ENCODE data around the gene CCKAR.

CCKAR gene

DNA sequence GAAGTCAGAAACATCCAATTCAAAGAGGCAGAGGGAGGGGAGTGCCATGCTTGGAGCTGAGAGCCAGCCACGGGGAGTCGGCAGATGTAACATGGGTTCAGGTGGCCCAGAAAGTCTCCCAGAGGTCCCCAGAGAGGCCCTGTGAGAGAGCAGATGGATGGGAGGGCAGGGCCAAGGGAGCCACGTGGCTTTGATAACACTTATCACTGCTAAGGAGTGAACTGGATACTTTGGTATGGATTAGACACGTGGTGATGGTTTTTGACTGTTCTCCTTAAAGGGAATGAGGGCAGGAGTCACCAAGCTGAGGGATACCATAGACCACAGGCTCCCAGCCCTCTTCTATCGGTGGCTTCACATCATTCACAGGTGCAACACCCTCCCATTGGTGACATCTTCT is 13.7 kb downstream of the CCKAR start:
- no peak for DNase-seq (ENCODE audit: extremely low read depth, low read depth)
- TF ChIP-seq, protein P1, sequence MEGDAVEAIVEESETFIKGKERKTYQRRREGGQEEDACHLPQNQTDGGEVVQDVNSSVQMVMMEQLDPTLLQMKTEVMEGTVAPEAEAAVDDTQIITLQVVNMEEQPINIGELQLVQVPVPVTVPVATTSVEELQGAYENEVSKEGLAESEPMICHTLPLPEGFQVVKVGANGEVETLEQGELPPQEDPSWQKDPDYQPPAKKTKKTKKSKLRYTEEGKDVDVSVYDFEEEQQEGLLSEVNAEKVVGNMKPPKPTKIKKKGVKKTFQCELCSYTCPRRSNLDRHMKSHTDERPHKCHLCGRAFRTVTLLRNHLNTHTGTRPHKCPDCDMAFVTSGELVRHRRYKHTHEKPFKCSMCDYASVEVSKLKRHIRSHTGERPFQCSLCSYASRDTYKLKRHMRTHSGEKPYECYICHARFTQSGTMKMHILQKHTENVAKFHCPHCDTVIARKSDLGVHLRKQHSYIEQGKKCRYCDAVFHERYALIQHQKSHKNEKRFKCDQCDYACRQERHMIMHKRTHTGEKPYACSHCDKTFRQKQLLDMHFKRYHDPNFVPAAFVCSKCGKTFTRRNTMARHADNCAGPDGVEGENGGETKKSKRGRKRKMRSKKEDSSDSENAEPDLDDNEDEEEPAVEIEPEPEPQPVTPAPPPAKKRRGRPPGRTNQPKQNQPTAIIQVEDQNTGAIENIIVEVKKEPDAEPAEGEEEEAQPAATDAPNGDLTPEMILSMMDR (IDR thresholded peaks at IDR 0.05; ENCODE audit: low read depth, low read length), result no peak

DNA sequence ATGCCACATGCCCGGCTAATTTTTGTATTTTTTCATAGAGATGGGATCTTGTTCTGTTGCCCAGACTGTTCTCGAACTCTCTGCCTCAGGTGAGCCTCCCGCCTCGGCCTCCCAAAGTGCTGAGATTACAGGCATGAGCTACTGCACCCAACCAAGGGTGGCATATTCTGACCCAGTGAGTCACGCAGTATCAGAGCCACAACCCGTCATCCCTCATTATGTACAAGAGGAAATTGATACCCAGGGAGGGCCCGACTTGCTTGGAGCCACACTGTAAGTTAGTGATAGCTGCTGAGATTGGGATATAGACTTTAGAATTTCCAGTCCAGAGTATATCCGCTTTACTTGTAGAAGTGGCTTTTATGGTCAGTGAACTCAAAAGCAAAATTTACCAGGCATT is 14.6 kb downstream of the CCKAR start:
- no peak for DNase-seq (ENCODE audit: extremely low read depth, low read depth)
- TF ChIP-seq, protein P1 (IDR thresholded peaks at IDR 0.05; ENCODE audit: low read depth, low read length), result no peak

DNA sequence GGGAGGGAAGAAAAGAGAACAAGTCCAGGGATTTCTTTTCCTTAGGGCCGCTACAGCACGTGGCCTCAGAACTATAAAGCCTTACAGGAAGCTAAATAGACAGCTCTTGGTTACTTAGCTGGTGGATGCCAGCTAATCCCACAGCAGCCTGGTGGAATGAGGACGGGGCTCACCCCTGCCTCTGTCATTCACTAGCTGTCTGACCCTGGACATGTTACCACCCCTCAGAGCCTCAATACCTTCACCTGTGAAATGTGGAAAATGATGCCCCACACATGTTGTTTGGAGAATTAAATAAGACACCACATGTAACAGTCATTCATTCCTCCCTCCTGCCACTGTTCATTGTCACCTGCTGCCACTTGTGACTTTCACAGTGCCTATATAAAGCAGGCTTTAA is 15.7 kb downstream of the CCKAR start:
- TF ChIP-seq, protein P1 (IDR thresholded peaks at IDR 0.05; ENCODE audit: low read depth, low read length), result no peak
- DNase-seq (ENCODE audit: extremely low read depth, low read depth), result no peak

DNA sequence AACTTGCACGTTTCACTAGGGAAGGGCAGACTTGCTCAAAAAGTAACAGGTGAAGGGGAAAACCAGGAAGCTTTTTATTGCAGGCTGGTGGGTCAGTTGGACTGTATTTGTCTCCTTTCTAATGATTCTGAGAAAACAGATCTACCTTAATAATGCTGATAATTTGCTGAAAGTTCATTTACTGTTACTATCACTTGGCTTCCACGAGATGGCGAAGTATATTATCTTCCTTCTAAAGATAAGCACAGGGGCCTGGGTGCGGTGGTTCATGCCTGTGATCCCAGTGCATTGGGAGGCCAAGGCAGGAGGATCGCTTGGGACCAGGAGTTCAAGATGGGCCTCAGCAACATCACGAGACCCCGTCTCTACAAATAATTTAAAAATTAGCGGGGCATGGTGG is 16.4 kb downstream of the CCKAR start:
- TF ChIP-seq, protein P1 (IDR thresholded peaks at IDR 0.05; ENCODE audit: low read depth, low read length), result no peak
- DNase-seq (ENCODE audit: extremely low read depth, low read depth), result no peak

DNA sequence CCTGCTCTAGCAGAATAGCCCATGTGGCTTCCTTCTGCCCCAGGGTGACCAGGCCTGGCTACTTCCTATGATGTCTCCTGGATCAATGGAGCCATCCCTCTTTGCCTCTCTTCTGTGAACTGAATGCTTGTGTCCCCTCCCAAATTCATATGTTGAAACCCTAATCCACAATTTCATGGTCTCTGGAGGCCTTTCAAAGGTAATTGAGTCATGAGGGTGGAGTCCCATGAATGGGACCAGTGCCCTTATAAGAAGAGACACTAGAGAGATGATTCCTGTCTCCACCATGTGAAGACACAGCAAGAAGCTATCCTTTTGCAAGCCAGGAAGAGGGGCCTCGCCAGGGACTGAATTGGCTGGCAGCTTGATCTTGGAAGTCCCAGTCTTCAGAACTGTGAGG is 18.4 kb downstream of the CCKAR start:
- DNase-seq (ENCODE audit: extremely low read depth, low read depth), result no peak
- TF ChIP-seq, protein P1 (IDR thresholded peaks at IDR 0.05; ENCODE audit: low read depth, low read length), result no peak

DNA sequence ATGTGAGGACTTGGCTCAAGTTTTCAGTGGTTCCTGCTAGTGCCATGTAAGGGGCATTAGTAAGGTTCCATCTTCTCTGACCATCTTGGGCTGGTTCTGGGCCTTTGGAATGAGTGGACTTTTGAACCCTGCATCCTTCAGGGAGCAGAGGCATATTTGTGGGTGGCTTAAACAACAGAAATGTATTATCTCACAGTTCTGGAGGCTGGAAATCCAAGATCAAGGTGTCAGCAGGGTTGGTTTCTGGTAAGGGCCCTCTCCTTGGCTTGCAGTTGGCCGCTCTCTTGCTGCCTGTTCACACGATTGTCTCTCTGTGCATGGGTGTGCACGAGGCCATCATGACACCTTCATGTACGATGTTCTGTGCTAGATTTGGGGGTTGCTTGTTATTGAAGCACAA is 21.3 kb downstream of the CCKAR start:
- TF ChIP-seq, protein P1 (IDR thresholded peaks at IDR 0.05; ENCODE audit: low read depth, low read length), result no peak

DNA sequence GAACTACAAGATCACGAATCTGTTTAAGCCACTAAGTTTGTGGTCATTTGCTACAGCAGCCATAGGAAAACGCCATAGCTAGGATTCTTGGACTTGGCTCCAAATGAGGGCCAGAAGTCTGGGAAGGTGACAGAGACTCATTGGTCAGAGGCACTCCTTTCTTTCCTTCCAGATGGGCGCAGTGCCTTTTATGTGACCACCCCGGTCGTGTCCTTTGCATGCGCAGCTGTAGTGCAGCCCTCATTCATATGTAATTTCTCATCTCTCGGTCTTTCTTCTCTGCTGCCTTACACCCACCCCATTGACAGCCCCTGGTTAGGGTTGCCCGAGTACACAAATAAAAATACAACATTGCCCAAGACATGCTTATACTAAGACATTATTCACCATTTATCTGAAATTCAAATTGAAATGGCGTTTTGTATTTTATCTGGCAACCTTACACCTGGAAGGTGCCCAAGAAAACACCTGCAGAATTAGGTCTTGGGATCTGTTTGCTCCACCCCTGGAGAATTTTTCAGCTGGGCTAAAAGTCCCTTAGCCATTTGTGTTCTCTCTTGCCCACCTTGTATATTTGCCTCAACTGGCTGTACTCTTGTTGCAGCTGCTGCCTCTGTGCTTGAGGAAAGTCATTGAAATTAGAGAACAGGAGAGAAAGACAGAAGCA is 21.9 kb downstream of the CCKAR start:
- DNase-seq (ENCODE audit: extremely low read depth, low read depth), result no peak

More for the DNA sequence above, 21.3 kb downstream of the CCKAR start:
- DNase-seq (ENCODE audit: extremely low read depth, low read depth), result no peak

More for the DNA sequence above, 21.9 kb downstream of the CCKAR start:
- TF ChIP-seq, protein P1 (IDR thresholded peaks at IDR 0.05; ENCODE audit: low read depth, low read length), result no peak
